Keratinocyte (primary cell): ENCODE data around the gene RNF150. TPM values are rescaled to one million over a fixed set of nuclear protein-coding genes. Genes with fewer than 3 reads are reported as not detected.
"Not testable (repeated sequence)": the region's sequence is repeated elsewhere in the genome, so short reads cannot be mapped to it uniquely, and the experiment has no call there.

Experiments used
- DNase-seq: peaks from one replicate; pipeline ENCODE4 v3.0.0-alpha.2; 2011; ENCODE audit warnings: low read depth, missing footprints, low spot score
- FAIRE-seq: peaks from 2 replicates; lab custom pipeline; 2011; peaks lifted over from hg19 to GRCh38; lab: Jason Lieb, UNC
- H2AFZ ChIP-seq: 2 replicates; pipeline ENCODE4 v1.6.0; 2012; ENCODE audit warnings: low read length, control low read depth, inconsistent platforms; ENCODE audit not compliant: control insufficient read depth
- H3K27ac ChIP-seq: 2 replicates; pipeline ENCODE4 v1.5.1; 2011; ENCODE audit warnings: low read length; ENCODE audit not compliant: control insufficient read depth, insufficient read depth
- H3K27me3 ChIP-seq: 3 replicates; pipeline ENCODE4 v1.6.0; 2011; ENCODE audit warnings: low read length; ENCODE audit not compliant: control insufficient read depth, insufficient read depth; ENCODE audit errors: extremely low read depth
- H3K36me3 ChIP-seq, 2 experiments: 2 replicates in 1 of 2; 3 replicates in 1 of 2; pipeline ENCODE4 v1.5.1; 2011; ENCODE audit warnings: low read length in 2 of 2, mild to moderate bottlenecking in 1 of 2; ENCODE audit not compliant: control insufficient read depth in 2 of 2, insufficient read depth in 2 of 2; ENCODE audit errors: extremely low read depth in 1 of 2
- H3K4me1 ChIP-seq: 3 replicates; pipeline ENCODE4 v1.5.1; 2011; ENCODE audit warnings: low read length; ENCODE audit not compliant: control insufficient read depth, insufficient read depth; ENCODE audit errors: extremely low read depth
- H3K4me2 ChIP-seq: 3 replicates; pipeline ENCODE4 v1.6.0; 2011; ENCODE audit warnings: low read depth, low read length; ENCODE audit not compliant: control insufficient read depth, insufficient read depth; ENCODE audit errors: extremely low read depth
- H3K4me3 ChIP-seq, 3 experiments: fragments of 200-600 bp in 1 of 3; sonication (generic) in 1 of 3; 2 replicates in 2 of 3; 3 replicates in 1 of 3; pipeline ENCODE4 v1.5.1; 2011 to 2016; ENCODE audit warnings: low read length in 3 of 3, mild to moderate bottlenecking in 3 of 3, control low read depth in 2 of 3, inconsistent platforms in 1 of 3, low read depth in 1 of 3, mixed read lengths in 1 of 3, mixed run types in 1 of 3, moderate library complexity in 1 of 3; ENCODE audit not compliant: control insufficient read depth in 2 of 3, insufficient read depth in 2 of 3; ENCODE audit errors: extremely low read depth in 1 of 3
- H3K79me2 ChIP-seq: 2 replicates; pipeline ENCODE4 v1.6.0; 2012; ENCODE audit warnings: low read length; ENCODE audit not compliant: control insufficient read depth, insufficient read depth
- H3K9ac ChIP-seq: 3 replicates; pipeline ENCODE4 v1.6.0; 2011; ENCODE audit warnings: low read length; ENCODE audit not compliant: control insufficient read depth, insufficient read depth; ENCODE audit errors: extremely low read depth
- H3K9me1 ChIP-seq: 3 replicates; pipeline ENCODE4 v1.6.0; 2011; ENCODE audit warnings: low read length; ENCODE audit not compliant: control insufficient read depth, insufficient read depth; ENCODE audit errors: extremely low read depth
- H3K9me3 ChIP-seq: 2 replicates; pipeline ENCODE4 v1.5.1; 2012; ENCODE audit warnings: low read depth, low read length; ENCODE audit not compliant: control insufficient read depth
- H4K20me1 ChIP-seq: 3 replicates; pipeline ENCODE4 v1.6.0; 2011; ENCODE audit warnings: low read length; ENCODE audit not compliant: control insufficient read depth, insufficient read depth; ENCODE audit errors: extremely low read depth
- EZH2 ChIP-seq: IDR thresholded peaks from one replicate; pipeline ENCODE4 v1.6.1; 2012; ENCODE audit warnings: inconsistent platforms, mild to moderate bottlenecking, low read length, moderate library complexity
- dilution Hi-C: fragments of 300-500 bp; cut with MboI; formaldehyde crosslinking; loops from one replicate; pipeline ENCODE4 v1.7.0; 2020; ENCODE audit warnings: low sequenced_read_pairs; ENCODE audit not compliant: extremely low pct_ligation_motif_present
- polyA plus RNA-seq, 5 experiments: library from polyadenylated mRNA; depleted of rRNA in 3 of 5; stranded (reverse) in 3 of 5; stranded (forward) in 1 of 5; unstranded in 1 of 5; fragments of >200 nt; gene quantifications; 1 replicate in 1 of 5; 2 replicates in 3 of 5; 3 replicates in 1 of 5; pipeline versions ENCODE4 v1.2.1 to v1.2.3, GENCODE V29; 2011 to 2012; ENCODE audit warnings: missing spikeins in 2 of 5, low read depth in 1 of 5, low replicate concordance in 1 of 5
- TF ChIP-seq, protein P1 (sequence below), 3 experiments: IDR thresholded peaks in 1 of 3; conservative IDR thresholded peaks in 1 of 3; optimal IDR thresholded peaks in 1 of 3; 2 replicates in 2 of 3; 3 replicates in 1 of 3; pipeline versions ENCODE3 to v1.5.1; 2011; ENCODE audit warnings: low read length in 3 of 3, mild to moderate bottlenecking in 3 of 3, moderate library complexity in 2 of 3, control low read depth in 1 of 3, inconsistent platforms in 1 of 3; ENCODE audit not compliant: insufficient read depth in 2 of 3; ENCODE audit errors: extremely low read depth in 1 of 3

The RNF150 gene
- polyA plus RNA-seq, 1 donor (not counting 4 experiments of a cell fraction or from before 2014, with no cell fraction given), result 0.18 TPM

DNA sequence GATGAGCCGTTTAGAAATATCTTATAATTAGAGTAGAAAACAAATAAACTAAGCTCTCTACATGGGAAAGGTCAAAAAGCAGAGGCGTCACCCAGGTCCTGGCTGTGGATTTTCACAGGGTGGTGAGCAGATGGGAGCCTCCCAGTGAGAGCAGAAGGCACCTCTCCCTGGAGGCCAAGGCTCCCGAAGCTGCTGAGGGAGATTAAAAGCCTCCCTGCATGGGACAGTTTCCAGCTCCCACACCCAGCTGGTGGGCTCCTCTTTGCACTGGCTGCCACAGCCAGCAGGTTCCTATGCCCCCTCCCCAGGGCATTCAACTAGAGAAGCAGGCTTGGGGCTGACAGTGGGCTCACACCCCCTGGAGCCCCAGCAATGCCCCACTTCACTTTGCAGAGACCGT, 321.8 kb downstream of the RNF150 start:
- FAIRE-seq, result no peak
- Histone ChIP-seq H4K20me1 (no peaks in the 10 kb centered on the region), H3K27ac (no peak overlapping the region), H2AFZ (no peak overlapping the region), H3K9ac (no peak overlapping the region), H3K9me3 (no peaks in the 10 kb centered on the region), H3K4me1 (no peaks in the 10 kb centered on the region), H3K27me3 (peaks cover 4% of the 10 kb centered on the region), H3K79me2 (no peaks in the 10 kb centered on the region), H3K9me1 (no peaks in the 10 kb centered on the region), H3K4me3 (no peak overlapping the region), H3K36me3 (no peaks in the 10 kb centered on the region), H3K4me2 (no peak overlapping the region)
- TF ChIP-seq EZH2, result no peak
- TF ChIP-seq, protein P1, sequence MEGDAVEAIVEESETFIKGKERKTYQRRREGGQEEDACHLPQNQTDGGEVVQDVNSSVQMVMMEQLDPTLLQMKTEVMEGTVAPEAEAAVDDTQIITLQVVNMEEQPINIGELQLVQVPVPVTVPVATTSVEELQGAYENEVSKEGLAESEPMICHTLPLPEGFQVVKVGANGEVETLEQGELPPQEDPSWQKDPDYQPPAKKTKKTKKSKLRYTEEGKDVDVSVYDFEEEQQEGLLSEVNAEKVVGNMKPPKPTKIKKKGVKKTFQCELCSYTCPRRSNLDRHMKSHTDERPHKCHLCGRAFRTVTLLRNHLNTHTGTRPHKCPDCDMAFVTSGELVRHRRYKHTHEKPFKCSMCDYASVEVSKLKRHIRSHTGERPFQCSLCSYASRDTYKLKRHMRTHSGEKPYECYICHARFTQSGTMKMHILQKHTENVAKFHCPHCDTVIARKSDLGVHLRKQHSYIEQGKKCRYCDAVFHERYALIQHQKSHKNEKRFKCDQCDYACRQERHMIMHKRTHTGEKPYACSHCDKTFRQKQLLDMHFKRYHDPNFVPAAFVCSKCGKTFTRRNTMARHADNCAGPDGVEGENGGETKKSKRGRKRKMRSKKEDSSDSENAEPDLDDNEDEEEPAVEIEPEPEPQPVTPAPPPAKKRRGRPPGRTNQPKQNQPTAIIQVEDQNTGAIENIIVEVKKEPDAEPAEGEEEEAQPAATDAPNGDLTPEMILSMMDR (optimal IDR thresholded peaks at IDR 0.05 in 1 of 3, IDR thresholded peaks at IDR 0.05 in 1 of 3, conservative IDR thresholded peaks at IDR 0.05 in 1 of 3; ENCODE audit: extremely low read depth in 1 of 3, insufficient read depth in 2 of 3, low read length in 3 of 3), result no peak
- DNase-seq, result no peak
- dilution Hi-C loops, result no loop called here

DNA sequence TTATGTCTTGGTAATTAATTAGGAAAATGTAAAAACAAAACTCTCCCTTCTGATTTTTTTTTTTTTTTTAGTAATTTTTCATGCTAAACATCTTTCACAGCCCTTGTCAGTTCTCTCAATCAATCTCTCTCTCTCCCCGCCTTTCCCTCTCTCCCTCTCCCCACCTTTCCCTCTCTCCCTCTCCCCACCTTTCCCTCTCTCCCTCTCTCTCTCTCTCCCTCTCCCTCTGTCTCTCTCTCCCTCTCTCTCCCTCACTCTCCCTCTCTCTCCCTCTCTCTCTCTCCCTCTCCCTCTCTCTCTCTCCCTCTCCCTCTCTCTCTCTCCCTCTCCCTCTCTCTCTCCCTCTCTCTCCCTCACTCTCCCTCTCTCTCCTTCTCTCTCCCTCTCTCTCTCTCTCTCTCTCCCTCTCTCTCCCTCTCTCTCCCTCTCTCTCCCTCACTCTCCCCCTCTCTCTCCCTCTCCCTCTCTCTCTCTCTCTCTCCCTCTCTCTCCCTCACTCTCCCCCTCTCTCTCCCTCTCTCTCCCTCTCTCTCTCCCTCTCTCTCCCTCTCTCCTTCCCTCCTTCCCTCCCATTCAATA, 322.6 kb downstream of the RNF150 start:
- DNase-seq, H3K4me3 ChIP-seq, H2AFZ ChIP-seq, H3K27me3 ChIP-seq, dilution Hi-C loops, FAIRE-seq, H3K79me2 ChIP-seq, H3K9ac ChIP-seq, H3K9me3 ChIP-seq, H4K20me1 ChIP-seq, H3K9me1 ChIP-seq, H3K27ac ChIP-seq, H3K4me1 ChIP-seq, H3K36me3 ChIP-seq, H3K4me2 ChIP-seq: not testable (repeated sequence)

Other genes with a start within 250 kb of the RNF150 start
- 19.2 to 31.1 TPM (median 24.9 TPM) in 3 replicates for gene ZNF330, start 87.4 kb upstream of the RNF150 start, polyA plus RNA-seq